Psoas muscle (tissue), 8 donors: Measurements from ENCODE around the gene TMX4. TPM values are rescaled to one million over a fixed set of nuclear protein-coding genes. Genes with fewer than 3 reads are reported as not detected.
A peak's percentile ranks its signal among the peaks of the same experiment; 100 is the strongest.

Experiments used
- ATAC-seq, 4 donors: fragments of 200-7000 bp; cut with Tn5 transposase; one replicate each; pipeline ENCODE4 v1.9.1; 2020; ENCODE audit warnings: moderate library complexity in 3 of 4, mild to moderate bottlenecking in 2 of 4
- DNase-seq, 2 donors: peaks; one replicate each; pipeline ENCODE4 v3.0.0-alpha.2; 2020
- H3K27ac ChIP-seq: fragments of 200-600 bp; one replicate; pipeline ENCODE4 v1.8.0; 2022
- H3K27me3 ChIP-seq, 3 donors: fragments of 200-600 bp in 1 of 3; one replicate each; pipeline versions ENCODE4 v1.6.1 to v1.8.0; 2013 to 2022; ENCODE audit warnings: low read length in 2 of 3, mild to moderate bottlenecking in 2 of 3, moderate library complexity in 1 of 3; ENCODE audit not compliant: insufficient read depth in 3 of 3
- H3K36me3 ChIP-seq, 2 donors: fragments of 200-600 bp in 1 of 2; one replicate each; pipeline versions ENCODE4 v1.6.1 to v1.8.0; 2013 to 2022; ENCODE audit warnings: low read depth in 1 of 2, mild to moderate bottlenecking in 1 of 2, moderate library complexity in 1 of 2; ENCODE audit not compliant: insufficient read depth in 1 of 2
- H3K4me1 ChIP-seq: fragments of 200-600 bp; one replicate; pipeline ENCODE4 v1.8.0; 2022
- H3K4me3 ChIP-seq: fragments of 200-600 bp; one replicate; pipeline ENCODE4 v1.8.0; 2022; ENCODE audit warnings: mild to moderate bottlenecking
- H3K9me3 ChIP-seq: fragments of 200-600 bp; one replicate; pipeline ENCODE4 v1.8.0; 2022
- CTCF ChIP-seq: fragments of 200-600 bp; IDR thresholded peaks from one replicate; pipeline ENCODE4 v1.8.0; 2022; ENCODE audit warnings: antibody characterized with exemption
- WGBS, 3 donors: extraction: QIAGEN DNeasy Blood & Tissue Kit; methylation state at CpG; one replicate each; pipeline versions ENCODE4 v1.1.6 to v1.1.7; 2013; 5-methylcytosine and 5-hydroxymethylcytosine counted together
- intact Hi-C, 2 donors: fragments of 100-400 bp; cut with DNase I; formaldehyde crosslinking; loops; one replicate each; pipeline versions ENCODE4 v1.11.0 to v1.14.2; 2022
- polyA plus RNA-seq, 3 donors: library from polyadenylated mRNA; stranded (reverse); fragments of 200-250 nt; gene quantifications; one replicate each; pipeline ENCODE4 v1.2.3, GENCODE V29; 2013
- total RNA-seq, 4 donors: library from RNA; stranded (reverse); fragmentation: NEBNext Ultra II Directional in 2 of 4; extraction: Animal tissue kit (Norgen Biotek cat#: 25700) in 2 of 4; gene quantifications; one replicate each; pipeline versions ENCODE4 v1.2.1 to v1.2.4, GENCODE V29; 2021 to 2023
- donor health status: healthy with polysubstance abuse.
- donor health status: DM: no; HTN: no; CAD: no; lungs with moderate emphysema.
- donor health status: Bipolar disorder and iron deficiency.
- donor health status: healthy.
- donor health status: DM: yes; HTN: yes; CAD: no.
- donor health status: DM: no; HTN: no; CAD: no.
- donor health status: DM: no; HTN: no; CAD: no.
- donor health status: DM: yes; HTN: yes; CAD: no.

The TMX4 gene
- total and polyA plus RNA-seq, 7 donors: 9.3 to 66.7 (median 42.7) TPM

GRCh38 chr20:7984192-7984591 is 35.4 kb downstream of the TMX4 start:
- no peak overlapping the region for H3K4me3 ChIP-seq
- no peak for ATAC-seq
- TF ChIP-seq CTCF: no peak
- no peak overlapping the region for H3K27ac ChIP-seq
- intact Hi-C loops: no loop called here
- H3K9me3 ChIP-seq: no peaks in the 10 kb centered on the region
- no peak for DNase-seq
- 81 to 92% (median 86%) methylated on average over 2 of the region's 2 CpGs for WGBS, 3 donors
- H3K36me3 ChIP-seq: peaks cover 0 to 60% of the 10 kb centered on the region in 2 donors
- no peaks in the 10 kb centered on the region for H3K4me1 ChIP-seq
- H3K27me3 ChIP-seq: no peaks in the 10 kb centered on the region

GRCh38 chr20:7981374-7981773 is 38.2 kb downstream of the TMX4 start:
- Histone ChIP-seq H3K27ac (no peak overlapping the region), H3K36me3 (peaks cover 0 to 72% of the 10 kb centered on the region in 2 donors)
- intact Hi-C loops: no loop called here

GRCh38 chr20:7980332-7981046 is 39.1 kb downstream of the TMX4 start:
- Histone ChIP-seq H3K4me3 (no peak overlapping the region), H3K9me3 (no peaks in the 10 kb centered on the region), H3K4me1 (no peaks in the 10 kb centered on the region), H3K36me3 (peaks cover 0 to 64% of the 10 kb centered on the region in 2 donors), H3K27me3 (no peaks in the 10 kb centered on the region), H3K27ac (no peak overlapping the region)
- ATAC-seq: no peak
- no peak for DNase-seq
- 71 to 74% (median 72%) methylated on average over 10 of the region's 10 CpGs for WGBS, 3 donors
- intact Hi-C loops: no loop called here
- TF ChIP-seq CTCF: peak; percentile 22

More at GRCh38 chr20:7981374-7981773, 38.2 kb downstream of the TMX4 start:
- H3K4me1 ChIP-seq: no peaks in the 10 kb centered on the region
- ATAC-seq (no peak), DNase-seq (no peak)
- H3K9me3 ChIP-seq: no peaks in the 10 kb centered on the region
- H3K27me3 ChIP-seq: no peaks in the 10 kb centered on the region
- TF ChIP-seq CTCF: no peak
- H3K4me3 ChIP-seq: no peak overlapping the region

- ATAC-seq (no peak), DNase-seq (no peak)
- WGBS, 3 donors: 93 to 95% (median 95%) methylated on average over 5 of the region's 5 CpGs
- intact Hi-C loops: no loop called here
- H3K27me3 ChIP-seq: no peaks in the 10 kb centered on the region
- no peaks in the 10 kb centered on the region for H3K4me1 ChIP-seq
- H3K27ac ChIP-seq: no peak overlapping the region
- H3K36me3 ChIP-seq: peaks cover 0 to 43% of the 10 kb centered on the region in 2 donors
- no peaks in the 10 kb centered on the region for H3K9me3 ChIP-seq
- H3K4me3 ChIP-seq: no peak overlapping the region
- no peak for TF ChIP-seq CTCF
Measured at GRCh38 chr20:7977709-7978108, 41.9 kb downstream of the TMX4 start.
